Smooth muscle cell (in vitro differentiated cells): ENCODE measurements around the gene DIAPH3. TPM values are rescaled to one million over a fixed set of nuclear protein-coding genes. Genes with fewer than 3 reads are reported as not detected.

Experiments used
- DNase-seq: peaks from one replicate; lab custom pipeline; 2025; ENCODE audit not compliant: unreplicated experiment; lab: John Stamatoyannopoulos, UW
- H2AFZ ChIP-seq: fragments of 200-600 bp; sonication (generic); 2 replicates; pipeline ENCODE4 v1.6.0; 2016; ENCODE audit warnings: antibody characterized with exemption, low read depth, mild to moderate bottlenecking
- H3F3A ChIP-seq: fragments of 200-600 bp; sonication (generic); 2 replicates; pipeline ENCODE4 v1.6.0; 2017; ENCODE audit warnings: antibody characterized with exemption, low read depth
- H3K27ac ChIP-seq: fragments of 200-600 bp; sonication (generic); 2 replicates; pipeline ENCODE4 v1.5.1; 2016; ENCODE audit warnings: low read depth, mild to moderate bottlenecking
- H3K27me3 ChIP-seq: fragments of 200-600 bp; sonication (generic); 2 replicates; pipeline ENCODE4 v1.6.1; 2016; ENCODE audit warnings: low read depth, mild to moderate bottlenecking
- H3K36me3 ChIP-seq: fragments of 200-600 bp; sonication (generic); 2 replicates; pipeline ENCODE4 v1.5.1; 2016; ENCODE audit warnings: low read depth
- H3K4me1 ChIP-seq: fragments of 200-600 bp; sonication (generic); 2 replicates; pipeline ENCODE4 v1.5.1; 2016; ENCODE audit warnings: low read depth
- H3K4me2 ChIP-seq: fragments of 200-600 bp; sonication (generic); 2 replicates; pipeline ENCODE4 v1.6.0; 2016; ENCODE audit warnings: mild to moderate bottlenecking
- H3K4me3 ChIP-seq: fragments of 200-600 bp; sonication (generic); 2 replicates; pipeline ENCODE4 v1.5.1; 2016; ENCODE audit warnings: mild to moderate bottlenecking
- H3K79me2 ChIP-seq: fragments of 200-600 bp; sonication (generic); 2 replicates; pipeline ENCODE4 v1.6.0; 2016; ENCODE audit warnings: low read depth, mild to moderate bottlenecking
- H3K9ac ChIP-seq: fragments of 200-600 bp; sonication (generic); 2 replicates; pipeline ENCODE4 v1.6.0; 2016; ENCODE audit warnings: low read depth
- H3K9me3 ChIP-seq: fragments of 200-600 bp; sonication (generic); replicated peaks from 2 replicates; pipeline ENCODE4 v1.5.1; 2016; ENCODE audit warnings: low read depth
- H4K20me1 ChIP-seq: fragments of 200-600 bp; sonication (generic); 2 replicates; pipeline ENCODE4 v1.6.0; 2016; ENCODE audit warnings: low read depth
- CTCF ChIP-seq: fragments of 200-600 bp; sonication (generic); IDR thresholded peaks from 2 replicates; pipeline ENCODE4 v1.5.1; 2017; ENCODE audit warnings: borderline replicate concordance, mild to moderate bottlenecking, antibody characterized with exemption; ENCODE audit not compliant: insufficient read depth, poor library complexity, severe bottlenecking
- WGBS: methylation state at CpG from one replicate; pipeline ENCODE4 v1.1.7; 2016; ENCODE audit warnings: low lambda C conversion rate; 5-methylcytosine and 5-hydroxymethylcytosine counted together
- polyA plus RNA-seq: library from polyadenylated mRNA; unstranded; fragments of >200 nt; fragmentation: Nextera tagmentation; extraction: Ambion mirVana; gene quantifications from 2 replicates; pipeline ENCODE4 v1.2.1, GENCODE V29; 2016
- total RNA-seq: library from RNA; depleted of rRNA; stranded (reverse); fragments of >200 nt; gene quantifications from 2 replicates; pipeline ENCODE4 v1.2.3, GENCODE V29; 2014

The DIAPH3 gene
- total and polyA plus RNA-seq, 2 experiments from 2014 or later, result 6.8 to 9.5 TPM

GRCh38 chr13:60019119-60019993 lies 144.4 kb downstream of the DIAPH3 start:
- H3K79me2 ChIP-seq, result no peaks in the 10 kb centered on the region
- H3F3A ChIP-seq, result no peaks in the 10 kb centered on the region
- DNase-seq, result no peak
- H3K27me3 ChIP-seq, result no peaks in the 10 kb centered on the region
- no peak overlapping the region for H3K4me2 ChIP-seq
- H2AFZ ChIP-seq, result no peak overlapping the region
- no peaks in the 10 kb centered on the region for H3K9me3 ChIP-seq
- H3K27ac ChIP-seq, result no peak overlapping the region
- no peaks in the 10 kb centered on the region for H3K4me1 ChIP-seq
- H3K36me3 ChIP-seq, result no peaks in the 10 kb centered on the region
- H3K4me3 ChIP-seq, result no peak overlapping the region
- TF ChIP-seq CTCF, result no peak
- no peaks in the 10 kb centered on the region for H4K20me1 ChIP-seq
- H3K9ac ChIP-seq, result no peak overlapping the region
- WGBS, result 90% methylated on average over 6 of the region's 6 CpGs

- Histone ChIP-seq H3K9me3 (no peaks in the 10 kb centered on the region), H3K36me3 (no peaks in the 10 kb centered on the region), H3K27ac (no peak overlapping the region), H4K20me1 (no peaks in the 10 kb centered on the region), H3F3A (no peaks in the 10 kb centered on the region), H3K4me3 (no peak overlapping the region), H3K79me2 (no peaks in the 10 kb centered on the region), H3K27me3 (no peaks in the 10 kb centered on the region), H3K4me1 (peaks cover 5% of the 10 kb centered on the region), H3K9ac (no peak overlapping the region), H3K4me2 (no peak overlapping the region), H2AFZ (no peak overlapping the region)
- DNase-seq, result no peak
- 90% methylated on average over 1 of the region's 1 CpG for WGBS
- no peak for TF ChIP-seq CTCF
These were observed 145.2 kb downstream of the DIAPH3 start for GRCh38 chr13:60018536-60018935.

GRCh38 chr13:60016229-60016628 lies 147.5 kb downstream of the DIAPH3 start:
- no peak for TF ChIP-seq CTCF
- no peak overlapping the region for H3K4me2 ChIP-seq

GRCh38 chr13:60013166-60013565 lies 150.6 kb downstream of the DIAPH3 start:
- H4K20me1 ChIP-seq, result no peaks in the 10 kb centered on the region
- no peak for DNase-seq
- 80% methylated on average over 6 of the region's 6 CpGs for WGBS
- H3K79me2 ChIP-seq, result no peaks in the 10 kb centered on the region
- H3K4me3 ChIP-seq, result no peak overlapping the region
- H3K36me3 ChIP-seq, result no peaks in the 10 kb centered on the region
- no peaks in the 10 kb centered on the region for H3K9me3 ChIP-seq
- H3K9ac ChIP-seq, result no peak overlapping the region
- no peak overlapping the region for H2AFZ ChIP-seq
- no peak for TF ChIP-seq CTCF
- H3K4me1 ChIP-seq, result peaks cover 14% of the 10 kb centered on the region
- no peaks in the 10 kb centered on the region for H3F3A ChIP-seq
- no peaks in the 10 kb centered on the region for H3K27me3 ChIP-seq
- no peak overlapping the region for H3K27ac ChIP-seq
- H3K4me2 ChIP-seq, result no peak overlapping the region

More at GRCh38 chr13:60016229-60016628, 147.5 kb downstream of the DIAPH3 start:
- 95% methylated on average over 4 of the region's 4 CpGs for WGBS
- no peaks in the 10 kb centered on the region for H3K79me2 ChIP-seq
- DNase-seq, result no peak
- no peak overlapping the region for H3K27ac ChIP-seq
- H4K20me1 ChIP-seq, result no peaks in the 10 kb centered on the region
- no peaks in the 10 kb centered on the region for H3K9me3 ChIP-seq
- no peak overlapping the region for H3K9ac ChIP-seq
- H3K4me3 ChIP-seq, result no peak overlapping the region
- H3K4me1 ChIP-seq, result peaks cover 14% of the 10 kb centered on the region
- no peaks in the 10 kb centered on the region for H3K36me3 ChIP-seq
- no peaks in the 10 kb centered on the region for H3K27me3 ChIP-seq
- no peaks in the 10 kb centered on the region for H3F3A ChIP-seq
- H2AFZ ChIP-seq, result no peak overlapping the region
